HuH-7.5 (cell line): Measurements from ENCODE around the gene ATP2A2.
"Not testable (repeated sequence)": the region's sequence is repeated elsewhere in the genome, so short reads cannot be mapped to it uniquely, and the experiment has no call there.

Experiments used
- DNase-seq: peaks from one replicate; pipeline ENCODE4 v3.0.0; 2011; ENCODE audit warnings: low spot score

ATP2A2 gene

DNA sequence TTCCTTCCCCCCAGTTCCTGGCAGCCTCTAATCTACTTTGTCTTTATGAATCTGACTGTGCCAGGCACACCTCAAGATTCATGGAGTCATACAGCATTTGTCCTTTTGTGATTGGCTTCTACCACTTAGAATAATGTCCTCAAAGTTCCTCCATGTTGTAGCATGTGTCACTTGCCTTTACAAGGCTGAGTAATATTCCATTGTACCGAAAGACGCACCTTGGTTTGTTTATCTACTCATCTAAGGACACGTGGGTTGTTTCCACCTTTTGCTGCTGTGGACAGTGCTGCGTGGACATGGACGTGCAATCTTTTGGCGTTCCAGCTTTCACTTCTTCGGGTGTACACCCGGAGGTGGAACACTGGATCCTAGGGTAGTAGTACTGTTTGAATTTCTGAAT lies 88.9 kb downstream of the ATP2A2 start:
- no peak for DNase-seq

DNA sequence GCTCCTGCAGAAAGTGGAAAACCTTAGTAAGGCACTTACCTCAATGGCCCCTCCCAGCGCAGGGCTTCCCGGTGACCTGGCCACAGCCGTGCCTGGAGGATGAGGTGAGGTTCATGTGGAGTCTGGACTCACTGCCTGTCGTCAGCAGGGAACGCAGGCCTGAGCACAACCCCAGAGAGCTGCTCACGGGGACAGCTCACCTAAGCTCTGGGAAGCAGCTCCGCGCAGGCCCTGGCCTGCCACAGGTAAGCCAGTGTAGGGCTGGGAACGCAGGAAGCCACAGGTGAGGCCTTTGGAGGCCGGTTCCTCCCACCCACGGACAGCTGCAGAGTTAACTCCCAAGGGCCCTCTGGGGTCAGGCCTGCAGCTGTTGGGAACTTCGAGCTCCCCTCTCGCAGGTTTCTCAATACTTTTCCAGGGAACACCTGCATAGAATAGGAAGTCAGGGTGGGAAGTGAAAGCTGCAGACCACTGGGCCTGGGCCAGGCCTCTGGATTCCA lies 89.7 kb downstream of the ATP2A2 start:
- DNase-seq: no peak

DNA sequence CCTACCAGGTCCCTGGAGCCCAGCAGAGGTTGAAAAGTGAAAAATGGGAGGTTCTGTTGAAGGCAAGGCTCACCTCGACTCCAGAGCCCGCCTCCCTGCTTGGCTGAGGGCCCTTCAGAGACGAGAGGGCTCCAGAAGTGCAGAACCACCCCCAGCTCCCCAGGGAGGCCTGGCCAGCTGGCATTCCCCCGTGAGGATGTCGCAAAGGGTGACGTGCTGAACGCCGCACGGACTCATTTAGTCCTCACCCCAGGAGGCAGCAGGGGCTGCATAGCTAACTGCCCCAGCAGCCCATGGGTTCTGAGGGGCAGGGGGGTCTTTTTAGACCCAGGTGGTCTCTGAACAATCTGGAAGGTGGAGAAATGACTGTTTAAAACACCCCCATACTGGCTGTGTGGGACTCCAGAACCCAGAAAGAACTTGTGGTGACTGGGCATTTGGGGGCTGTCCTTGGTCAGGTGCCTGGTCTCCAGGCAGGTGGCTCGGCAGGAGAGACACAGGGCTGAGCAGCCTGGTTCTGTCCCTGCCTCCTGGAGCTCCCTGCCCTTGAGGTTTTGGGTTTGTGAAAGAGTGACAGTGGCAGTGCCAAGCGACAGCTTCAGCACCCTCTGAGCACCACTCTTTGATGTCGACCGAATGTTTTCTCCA lies 90.5 kb downstream of the ATP2A2 start:
- DNase-seq: no peak

DNA sequence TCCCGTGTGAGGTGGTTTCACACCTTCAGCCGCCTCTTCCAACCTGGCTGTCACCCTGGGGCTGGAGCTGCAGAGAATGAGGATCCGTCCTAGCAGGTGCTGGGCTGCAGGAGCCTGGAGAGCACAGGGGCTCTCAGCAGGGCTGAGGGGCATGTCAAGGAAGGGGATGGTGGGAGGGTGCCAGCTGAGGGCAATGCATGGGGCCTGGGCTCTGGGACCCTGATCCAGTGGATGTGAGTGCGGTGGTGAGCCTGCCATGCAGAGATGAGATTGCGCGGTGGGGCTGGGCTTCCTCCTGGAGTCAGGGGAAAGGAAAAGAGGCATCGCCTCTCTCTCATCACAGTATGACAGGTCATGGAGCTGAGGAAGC lies 91.0 kb downstream of the ATP2A2 start:
- no peak for DNase-seq

DNA sequence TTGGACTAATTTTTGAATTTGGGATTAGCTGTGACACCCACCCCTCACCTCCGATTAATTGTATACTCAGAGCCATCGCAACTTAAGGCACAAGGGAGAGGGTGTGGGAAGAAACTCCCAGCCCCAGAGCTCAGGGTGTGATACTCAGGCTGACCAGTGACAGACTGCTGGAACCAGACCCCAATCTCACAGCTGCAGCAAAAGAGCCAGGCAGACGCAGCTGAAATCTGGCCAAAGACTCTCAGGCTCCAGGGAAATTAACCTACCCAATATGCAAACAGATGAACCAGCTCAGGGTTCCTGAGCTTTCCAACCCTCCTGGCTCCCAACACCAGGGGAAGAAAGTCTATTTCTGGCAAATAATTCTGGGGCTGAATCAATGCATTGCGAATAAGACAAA lies 92.0 kb downstream of the ATP2A2 start:
- DNase-seq: no peak

DNA sequence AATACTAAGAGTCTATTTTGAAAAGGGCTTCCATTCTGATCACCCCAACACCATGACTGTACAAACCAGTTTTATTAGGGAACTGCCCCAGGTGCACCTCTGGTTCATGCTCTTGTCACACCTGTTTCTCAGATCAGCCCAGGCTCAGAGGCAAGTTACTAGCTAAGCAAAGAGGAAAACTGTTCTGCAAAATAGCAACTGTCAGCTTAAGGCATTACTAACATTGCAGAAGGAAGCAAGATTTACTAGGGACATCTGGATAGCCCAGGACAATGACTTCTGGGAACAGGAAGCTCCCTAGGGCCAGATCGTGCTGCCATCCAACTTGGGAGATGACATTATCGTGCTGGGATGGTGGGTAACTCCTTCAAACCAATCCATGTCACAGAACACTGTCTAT lies 92.4 kb downstream of the ATP2A2 start:
- no peak for DNase-seq

DNA sequence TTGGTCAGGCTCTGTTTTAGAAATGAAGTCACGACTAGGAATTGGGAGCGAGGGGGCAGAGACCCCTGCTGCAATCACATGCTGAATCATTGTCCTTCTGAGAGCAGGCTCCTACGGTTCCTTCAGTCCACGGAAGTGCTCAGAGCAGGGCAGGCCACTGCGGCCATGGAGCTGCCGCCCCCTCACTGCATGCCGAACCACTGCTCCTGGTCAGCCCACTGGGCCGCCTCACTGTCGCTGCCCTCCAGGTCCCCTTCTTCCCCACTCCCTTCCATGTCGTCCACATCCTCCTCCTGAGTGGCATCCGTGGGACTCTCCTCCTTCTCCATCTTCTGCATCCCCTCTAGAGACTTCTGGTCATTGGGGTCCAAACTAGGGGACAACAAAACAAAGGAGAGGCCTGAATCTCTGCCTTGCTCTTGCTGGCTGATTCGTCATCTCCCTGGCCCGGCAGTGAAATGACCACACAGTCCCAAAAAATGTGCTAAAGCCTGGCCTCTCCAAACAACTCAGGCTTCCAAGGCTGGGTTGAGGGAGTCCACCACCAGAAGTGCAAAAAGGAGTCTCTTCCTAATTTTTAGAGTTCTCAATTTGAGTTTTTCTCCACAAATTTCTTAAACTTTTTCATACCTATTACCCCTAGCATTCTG lies 93.0 kb downstream of the ATP2A2 start:
- no peak for DNase-seq

DNA sequence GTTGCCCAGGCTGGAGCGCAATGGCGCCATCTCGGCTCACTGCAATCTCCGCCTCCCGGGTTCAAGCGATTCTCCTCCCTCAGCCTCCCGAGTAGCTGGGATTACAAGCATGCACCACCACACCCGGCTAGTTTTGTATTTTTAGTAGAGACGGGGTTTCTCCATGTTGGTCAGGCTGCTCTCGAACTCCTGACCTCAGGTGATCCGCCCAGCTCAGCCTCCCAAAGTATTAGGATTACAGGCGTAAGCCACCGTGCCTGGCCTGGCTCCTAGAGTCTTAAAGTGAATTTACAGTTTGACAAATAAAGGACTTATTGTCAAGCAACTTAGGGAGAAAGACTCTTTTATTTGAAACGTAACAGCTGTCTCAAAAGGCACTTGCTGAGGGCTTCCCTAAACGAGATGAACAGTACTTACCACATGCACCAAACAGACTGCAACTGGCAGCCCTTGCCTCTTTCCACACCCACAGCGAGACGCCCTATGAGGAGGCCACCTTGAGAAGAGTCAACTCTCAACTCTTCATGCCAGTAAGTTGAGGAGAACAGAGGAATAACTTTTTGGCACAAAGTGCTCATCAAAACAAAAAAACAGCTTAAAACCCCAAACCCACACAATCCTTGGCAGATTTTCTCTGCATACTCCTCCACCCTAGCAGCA lies 97.2 kb downstream of the ATP2A2 start:
- DNase-seq: not testable (repeated sequence)

DNA sequence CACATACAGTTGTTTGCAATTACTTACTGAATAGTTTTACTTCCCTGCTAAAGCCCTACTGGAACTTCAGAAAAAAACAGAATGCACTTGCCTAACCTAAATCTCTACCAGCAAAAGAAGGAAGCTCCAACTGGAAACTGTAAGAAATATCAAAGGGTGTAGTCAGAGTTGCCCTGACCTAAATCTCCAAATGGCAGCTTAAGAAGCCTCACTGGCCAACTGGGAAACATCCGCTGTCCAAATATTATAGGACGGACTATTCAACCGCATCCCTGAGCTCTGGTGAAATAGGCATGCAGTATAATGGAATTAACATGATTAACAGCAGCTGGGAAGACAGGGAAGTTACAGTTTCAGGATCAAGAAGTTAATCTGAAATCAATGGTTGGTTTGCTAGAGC lies 98.2 kb downstream of the ATP2A2 start:
- DNase-seq: no peak

DNA sequence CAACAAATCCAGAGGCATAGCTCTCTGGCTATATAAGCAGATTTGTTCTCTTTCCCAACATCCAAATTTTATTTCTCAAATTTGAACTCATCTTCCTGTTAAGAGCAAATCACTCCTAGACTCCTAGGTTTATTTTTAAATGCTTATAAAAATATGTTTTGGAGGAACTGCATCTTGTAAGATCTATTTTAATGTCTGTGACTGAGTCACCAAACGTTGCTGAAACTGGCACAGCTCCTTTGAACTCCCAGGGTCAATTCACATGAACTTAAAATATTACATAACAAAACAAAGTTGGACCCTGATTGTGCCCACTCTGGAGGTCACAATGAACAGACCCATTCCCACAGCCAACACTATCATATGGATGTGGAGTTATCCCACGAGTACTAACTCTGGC lies 98.6 kb downstream of the ATP2A2 start:
- no peak for DNase-seq

DNA sequence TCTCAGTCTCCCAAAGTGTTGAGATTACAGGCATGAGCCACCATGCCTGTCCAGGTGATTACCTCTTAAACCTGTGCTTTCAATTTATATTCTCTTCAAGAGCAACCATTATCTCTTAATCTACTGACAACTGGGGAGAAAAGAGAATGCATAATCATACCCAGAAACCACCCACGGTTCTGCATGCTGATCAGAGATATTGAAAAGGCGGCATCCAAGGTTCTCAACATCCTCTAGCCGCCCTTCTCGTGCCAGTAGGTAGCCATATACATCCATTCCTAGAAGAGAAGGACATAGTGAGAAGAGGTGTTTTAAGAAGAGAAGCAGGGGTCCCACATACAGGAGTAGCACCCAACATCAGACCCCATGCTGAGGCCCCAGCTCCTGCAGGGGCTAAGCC lies 101.6 kb downstream of the ATP2A2 start:
- no peak for DNase-seq
